Common myeloid progenitor, CD34-positive (primary cell): Measurements from ENCODE around the gene KRR1.

Source experiments
- CTCF ChIA-PET: fragments of 350-600 bp; sonication (Branson Sonifier 250); formaldehyde crosslinking; loops from one replicate; lab custom pipeline; 2021; ENCODE audit warnings: antibody characterized with exemption; lab: Charles Lee
- POLR2A ChIA-PET: fragments of 350-600 bp; sonication (Branson Sonifier 250); formaldehyde crosslinking; loops from one replicate; lab custom pipeline; 2021; ENCODE audit warnings: antibody characterized with exemption; lab: Charles Lee
- DNase-seq, 3 donors: peaks; one replicate each; pipeline versions ENCODE4 v3.0.0 to v3.0.0-alpha.2; 2013
- H3K27ac ChIP-seq, 2 experiments: 1 replicate in 1 of 2; 2 replicates in 1 of 2; pipeline ENCODE4 v1.7.0; 2013; ENCODE audit warnings: inconsistent platforms in 2 of 2, low read length in 2 of 2, mild to moderate bottlenecking in 2 of 2, low read depth in 1 of 2, moderate library complexity in 1 of 2; ENCODE audit not compliant: severe bottlenecking in 2 of 2, insufficient read depth in 1 of 2, poor library complexity in 1 of 2
- H3K27me3 ChIP-seq, 5 experiments: replicated peaks in 2 of 5; 1 replicate in 3 of 5; 2 replicates in 2 of 5; pipeline versions ENCODE4 v1.6.1 to v1.7.0; 2013; ENCODE audit warnings: low read length in 4 of 5, mild to moderate bottlenecking in 2 of 5, moderate library complexity in 2 of 5, inconsistent platforms in 1 of 5; ENCODE audit not compliant: insufficient read depth in 5 of 5, control insufficient read depth in 4 of 5
- H3K36me3 ChIP-seq, 4 experiments: 1 replicate in 2 of 4; 2 replicates in 2 of 4; pipeline versions ENCODE4 v1.6.1 to v1.7.0; 2013; ENCODE audit warnings: low read length in 3 of 4, control low read depth in 1 of 4, mild to moderate bottlenecking in 1 of 4; ENCODE audit not compliant: control insufficient read depth in 4 of 4, insufficient read depth in 4 of 4
- H3K4me1 ChIP-seq, 4 experiments: 1 replicate in 3 of 4; 2 replicates in 1 of 4; pipeline versions ENCODE4 v1.6.1 to v1.7.1; 2013; ENCODE audit warnings: low read length in 3 of 4, mild to moderate bottlenecking in 3 of 4, control low read depth in 1 of 4, inconsistent platforms in 1 of 4, moderate library complexity in 1 of 4; ENCODE audit not compliant: control insufficient read depth in 4 of 4, insufficient read depth in 4 of 4; ENCODE audit errors: control extremely low read depth in 1 of 4
- H3K4me3 ChIP-seq, 7 experiments: 1 replicate in 4 of 7; 2 replicates in 3 of 7; pipeline versions ENCODE4 v1.5.1 to v1.7.0; 2013; ENCODE audit warnings: mild to moderate bottlenecking in 7 of 7, low read length in 6 of 7, moderate library complexity in 6 of 7, inconsistent platforms in 2 of 7, low read depth in 2 of 7, control low read depth in 1 of 7; ENCODE audit not compliant: insufficient read depth in 4 of 7, control insufficient read depth in 1 of 7; ENCODE audit errors: extremely low read depth in 1 of 7
- H3K9me3 ChIP-seq, 5 experiments: 1 replicate in 4 of 5; 2 replicates in 1 of 5; pipeline versions ENCODE4 v1.6.1 to v1.7.1; 2013; ENCODE audit warnings: low read length in 4 of 5, mild to moderate bottlenecking in 2 of 5, inconsistent platforms in 1 of 5, low read depth in 1 of 5, moderate library complexity in 1 of 5; ENCODE audit not compliant: control insufficient read depth in 4 of 5, insufficient read depth in 2 of 5; ENCODE audit errors: control extremely low read depth in 1 of 5
- WGBS: methylation state at CpG from one replicate; pipeline ENCODE4 v1.1.5; 2013; ENCODE audit not compliant: insufficient coverage; 5-methylcytosine and 5-hydroxymethylcytosine counted together

KRR1 gene

DNA sequence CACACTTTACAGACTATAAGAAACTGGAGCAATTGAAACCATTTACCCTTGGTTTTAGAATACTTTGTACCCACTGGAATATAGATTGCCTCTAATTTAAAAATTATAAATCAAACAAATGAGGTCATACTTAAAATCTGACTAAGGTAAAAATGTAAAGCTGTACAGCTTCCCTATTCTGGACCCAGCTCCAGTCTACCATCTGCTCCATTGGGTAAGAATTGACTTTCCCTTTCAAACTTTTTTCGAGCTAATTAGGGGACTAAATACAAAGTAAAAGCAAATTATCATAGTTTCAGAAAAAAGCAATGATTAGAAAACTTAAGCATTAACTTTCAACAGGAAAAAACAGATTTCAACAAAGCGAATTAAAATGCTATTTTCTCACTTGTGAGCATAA, 4.3 kb downstream of the KRR1 start:
- ChIA-PET POLR2A (no interaction called here), CTCF (interaction anchor here (0.8 to 2.1 kb wide), 10 partner anchors 9 to 174 kb away, joined by 3 to 28 read pairs (median 4); partner anchors contain the start of genes GLIPR1 and GLIPR1L1)
- Histone ChIP-seq H3K27me3 (no peaks in the 10 kb centered on the region), H3K9me3 (no peaks in the 10 kb centered on the region), H3K27ac (no peak overlapping the region), H3K4me1 (peaks cover 10 to 21% (median 11%) of the 10 kb centered on the region in 4 experiments), H3K4me3 (no peak overlapping the region), H3K36me3 (peaks cover 11 to 50% (median 28%) of the 10 kb centered on the region in 4 experiments)
- peak in 2 of 3 donors; percentile 57 to 60 for DNase-seq
- WGBS: no CpG with 5 or more reads among the region's 2 CpGs

DNA sequence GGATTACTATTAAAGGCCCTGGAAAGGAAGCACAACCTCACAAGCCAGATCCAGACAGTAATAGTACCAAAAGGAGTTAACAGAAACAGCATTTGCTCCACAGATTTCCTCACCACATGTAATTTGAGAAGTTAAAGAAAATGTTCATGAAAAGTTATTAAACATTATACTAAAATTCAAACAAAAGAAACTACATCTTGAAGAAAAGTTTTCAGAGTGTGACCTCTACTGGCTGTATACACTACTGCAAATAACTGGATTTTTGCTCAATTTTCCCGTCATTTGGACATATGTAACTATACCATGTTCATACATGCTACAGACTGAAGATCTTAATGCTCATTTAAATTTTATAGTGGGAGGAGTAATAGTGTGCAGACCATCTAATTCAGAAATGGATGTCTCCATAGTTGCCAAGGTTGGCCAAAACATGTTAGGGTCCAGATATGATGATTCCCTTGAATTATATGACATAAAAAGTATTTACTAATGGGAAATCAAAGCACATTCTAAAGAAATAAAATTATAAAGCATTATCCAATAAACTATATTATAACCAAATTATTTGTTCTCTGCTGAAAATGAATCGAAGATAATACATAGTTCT, 5.6 kb downstream of the KRR1 start:
- WGBS: no CpG with 5 or more reads among the region's 2 CpGs
- Histone ChIP-seq H3K27me3 (no peaks in the 10 kb centered on the region), H3K9me3 (no peaks in the 10 kb centered on the region), H3K4me3 (no peak overlapping the region), H3K27ac (no peak overlapping the region), H3K4me1 (peaks cover 10 to 18% (median 11%) of the 10 kb centered on the region in 4 experiments), H3K36me3 (peaks cover 14 to 62% (median 37%) of the 10 kb centered on the region in 4 experiments)
- ChIA-PET CTCF (interaction anchor here (1.0 to 6.7 kb wide), 12 partner anchors 9 to 529 kb away, joined by 3 to 70 read pairs (median 6); partner anchors contain the start of genes GLIPR1, GLIPR1L1 and GLIPR1L2), POLR2A (no interaction called here)
- DNase-seq: peak; percentile 54 to 77 (median 73)

DNA sequence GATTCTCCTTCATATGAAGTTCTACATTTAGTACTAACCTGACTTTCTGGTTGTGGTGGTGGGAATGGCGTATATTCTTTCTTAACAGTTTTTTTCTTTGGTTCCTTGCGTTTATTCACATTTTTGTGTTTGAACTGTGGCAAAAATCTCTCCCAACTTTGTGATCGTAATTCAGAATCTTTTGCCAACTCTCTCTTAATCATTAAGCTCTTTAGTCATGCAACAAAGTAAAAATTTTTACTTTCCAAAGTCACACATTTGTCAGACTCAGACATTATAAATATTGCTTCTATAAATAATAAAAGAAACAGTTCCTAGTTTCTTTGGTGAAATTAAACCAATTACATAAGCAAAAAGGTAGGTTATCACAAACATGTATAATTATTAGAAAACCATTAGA, 7.5 kb downstream of the KRR1 start:
- H3K9me3 ChIP-seq: no peaks in the 10 kb centered on the region
- no peak for DNase-seq
- H3K36me3 ChIP-seq: peaks cover 20 to 77% (median 50%) of the 10 kb centered on the region in 4 experiments
- H3K27ac ChIP-seq: no peak overlapping the region
- WGBS: 100% methylated on average over 2 of the region's 3 CpGs
- peaks cover 0 to 3% (median 0%) of the 10 kb centered on the region in 4 experiments for H3K4me1 ChIP-seq
- H3K27me3 ChIP-seq: no peaks in the 10 kb centered on the region
- no peak overlapping the region for H3K4me3 ChIP-seq
- CTCF ChIA-PET: interaction anchor here (1.3 to 6.7 kb wide), 6 partner anchors 15 to 170 kb away, joined by 3 to 70 read pairs (median 6); partner anchors contain the start of genes GLIPR1 and GLIPR1L1
- POLR2A ChIA-PET: interaction anchor here (0.7 kb wide), 1 partner anchor 22 kb away, joined by 4 read pairs; no protein-coding TSS in a partner anchor

DNA sequence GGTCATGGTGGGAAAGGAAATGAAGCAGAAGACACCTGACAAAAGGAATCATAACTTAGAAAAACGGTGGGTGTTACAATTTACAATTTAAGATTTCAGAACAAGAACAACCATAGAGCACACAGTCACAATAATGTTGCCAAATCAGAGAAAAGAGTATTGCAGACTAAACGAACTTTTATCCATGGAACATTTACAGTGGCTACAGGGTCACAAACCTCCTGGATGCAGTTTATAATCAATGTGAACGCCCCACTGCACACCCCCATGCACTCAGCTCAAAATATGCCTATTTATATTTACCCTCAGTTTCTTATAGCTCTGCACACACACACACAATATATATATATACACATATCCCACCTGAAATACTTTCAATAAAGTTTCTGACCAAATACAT, 8.0 kb downstream of the KRR1 start:
- Histone ChIP-seq H3K27ac (no peak overlapping the region), H3K27me3 (no peaks in the 10 kb centered on the region), H3K9me3 (no peaks in the 10 kb centered on the region), H3K36me3 (peaks cover 22 to 81% (median 53%) of the 10 kb centered on the region in 4 experiments), H3K4me3 (no peak overlapping the region), H3K4me1 (peaks cover 0 to 3% (median 0%) of the 10 kb centered on the region in 4 experiments)
- ChIA-PET POLR2A (no interaction called here), CTCF (interaction anchor here (1.3 to 6.7 kb wide), 4 partner anchors 15 to 170 kb away, joined by 3 to 70 read pairs (median 28); partner anchors contain the start of genes GLIPR1 and GLIPR1L1)
- WGBS: 78% methylated on average over 3 of the region's 3 CpGs
- no peak for DNase-seq

DNA sequence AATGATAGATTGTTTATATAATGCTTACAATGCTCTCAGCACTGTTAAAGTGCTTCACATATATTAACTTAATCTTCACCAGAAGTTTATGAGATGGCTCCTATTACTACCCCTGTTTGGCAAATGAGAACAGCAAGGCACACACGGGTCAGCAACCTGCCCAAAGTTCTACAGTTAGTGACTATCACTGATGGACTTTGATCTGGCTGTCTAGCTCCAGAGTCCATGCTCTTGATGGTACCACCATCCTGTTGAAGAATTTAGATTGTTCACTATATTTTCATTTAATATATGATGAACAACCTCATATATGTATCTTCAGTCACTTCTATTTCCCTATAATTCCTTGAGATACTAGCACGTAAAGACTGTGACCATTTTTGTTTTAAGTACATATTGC, 20.2 kb downstream of the KRR1 start:
- Histone ChIP-seq H3K36me3 (peaks cover 12 to 78% (median 33%) of the 10 kb centered on the region in 4 experiments), H3K27me3 (no peaks in the 10 kb centered on the region), H3K4me1 (peaks cover 4 to 24% (median 7%) of the 10 kb centered on the region in 4 experiments), H3K4me3 (no peak overlapping the region), H3K27ac (no peak overlapping the region), H3K9me3 (no peaks in the 10 kb centered on the region)
- ChIA-PET POLR2A (no interaction called here), CTCF (interaction anchor here (1.6 kb wide), 1 partner anchor 8 kb away, joined by 14 read pairs; no protein-coding TSS in a partner anchor)
- no CpG with 5 or more reads among the region's 2 CpGs for WGBS
- DNase-seq: no peak

DNA sequence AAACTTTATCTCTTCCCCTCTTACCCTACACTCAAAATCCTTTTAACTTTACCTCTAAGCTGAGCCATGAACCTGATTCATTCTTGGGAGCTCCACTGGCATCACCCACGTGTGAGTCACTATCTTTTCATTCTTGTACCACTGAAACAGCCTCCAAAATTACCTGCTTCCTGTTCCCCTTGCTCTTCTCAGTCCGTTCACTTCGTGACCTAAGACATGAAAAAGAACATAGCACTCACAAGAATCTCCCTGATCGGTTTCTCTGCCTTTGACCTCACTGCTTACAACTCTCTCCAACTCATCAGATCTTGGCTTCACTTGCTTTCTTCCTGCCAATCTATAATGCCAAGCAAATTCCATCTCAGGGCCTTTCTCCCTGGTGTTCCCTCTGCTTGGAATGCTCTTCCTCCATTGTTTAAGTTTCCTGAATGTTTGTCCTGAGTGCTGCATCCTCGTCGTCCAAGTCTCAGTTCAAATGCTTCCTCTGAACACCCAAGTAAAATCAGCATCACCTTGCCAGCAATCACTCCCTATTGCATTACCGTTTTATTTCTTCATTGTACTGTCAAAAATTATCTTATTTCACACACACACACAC, 21.7 kb downstream of the KRR1 start:
- Histone ChIP-seq H3K4me3 (no peak overlapping the region), H3K4me1 (peaks cover 6 to 34% (median 13%) of the 10 kb centered on the region in 4 experiments), H3K27ac (no peak overlapping the region), H3K36me3 (peaks cover 4 to 73% (median 28%) of the 10 kb centered on the region in 4 experiments), H3K9me3 (no peaks in the 10 kb centered on the region), H3K27me3 (no peaks in the 10 kb centered on the region)
- POLR2A ChIA-PET: no interaction called here
- 77% methylated on average over 4 of the region's 7 CpGs for WGBS
- CTCF ChIA-PET: interaction anchor here (0.8 to 1.9 kb wide), 4 partner anchors 8 to 159 kb away, joined by 3 to 4 read pairs (median 4); partner anchors contain the start of genes CAPS2, GLIPR1L1 and GLIPR1L2
- DNase-seq: peak in 2 of 3 donors; percentile 35
